Neural crest cell (in vitro differentiated cells): Measurements from ENCODE around the gene PFKFB3. TPM values are rescaled to one million over a fixed set of nuclear protein-coding genes. Genes with fewer than 3 reads are reported as not detected.

Experiments used
- DNase-seq: peaks from one replicate; pipeline ENCODE4 v3.0.0; 2021; ENCODE audit warnings: low read depth, mixed read lengths, low spot score
- H3K27ac Mint-ChIP-seq: one replicate; pipeline ENCODE4 v1.8.0; 2021; ENCODE audit warnings: mild to moderate bottlenecking, mixed read lengths; ENCODE audit not compliant: unreplicated experiment
- H3K27me3 Mint-ChIP-seq: 2 replicates; pipeline ENCODE4 v1.8.0; 2021; ENCODE audit warnings: low read depth, mild to moderate bottlenecking, mixed read lengths
- H3K36me3 Mint-ChIP-seq: 2 replicates; pipeline ENCODE4 v1.8.0; 2021; ENCODE audit warnings: low read depth, mild to moderate bottlenecking, mixed read lengths
- H3K4me1 Mint-ChIP-seq: 2 replicates; pipeline ENCODE4 v1.8.0; 2021; ENCODE audit warnings: mixed read lengths
- H3K4me3 Mint-ChIP-seq: one replicate; pipeline ENCODE4 v1.8.0; 2021; ENCODE audit warnings: mild to moderate bottlenecking, mixed read lengths
- H3K9me3 Mint-ChIP-seq: 2 replicates; pipeline ENCODE4 v1.8.0; 2021; ENCODE audit warnings: mixed read lengths
- CTCF ChIP-seq: fragments of 200-600 bp; sonication (generic); conservative IDR thresholded peaks from 2 replicates; pipeline ENCODE4 v1.5.0; 2021; ENCODE audit warnings: antibody characterized with exemption, mild to moderate bottlenecking
- total RNA-seq: library from RNA; stranded (reverse); gene quantifications from 2 replicates; pipeline ENCODE4 v1.2.1, GENCODE V29; 2021

Gene PFKFB3
- total RNA-seq, 1 donor from 2014 or later = 36.7 TPM

- Mint-ChIP-seq H3K27me3 (no peaks in the 10 kb centered on the region), H3K4me1 (peaks cover 5% of the 10 kb centered on the region), H3K4me3 (no peak overlapping the region), H3K36me3 (no peaks in the 10 kb centered on the region), H3K9me3 (peaks cover 4% of the 10 kb centered on the region), H3K27ac (no peak overlapping the region)
- no peak for DNase-seq
- TF ChIP-seq CTCF = no peak
Measured at GRCh38 chr10:6254201-6254600, 51.5 kb downstream of the PFKFB3 start.

GRCh38 chr10:6255548-6256061, 52.9 kb downstream of the PFKFB3 start:
- no peak overlapping the region for H3K27ac Mint-ChIP-seq
- no peak for DNase-seq

GRCh38 chr10:6256439-6256838, 53.7 kb downstream of the PFKFB3 start:
- Mint-ChIP-seq H3K27me3 (no peaks in the 10 kb centered on the region), H3K27ac (no peak overlapping the region), H3K4me1 (peaks cover 5% of the 10 kb centered on the region), H3K36me3 (no peaks in the 10 kb centered on the region), H3K4me3 (no peak overlapping the region), H3K9me3 (peaks cover 15% of the 10 kb centered on the region)
- no peak for DNase-seq
- TF ChIP-seq CTCF = no peak

More at GRCh38 chr10:6255548-6256061, 52.9 kb downstream of the PFKFB3 start:
- no peaks in the 10 kb centered on the region for H3K27me3 Mint-ChIP-seq
- no peaks in the 10 kb centered on the region for H3K36me3 Mint-ChIP-seq
- TF ChIP-seq CTCF = no peak
- H3K4me3 Mint-ChIP-seq = no peak overlapping the region
- peaks cover 5% of the 10 kb centered on the region for H3K4me1 Mint-ChIP-seq
- H3K9me3 Mint-ChIP-seq = peaks cover 14% of the 10 kb centered on the region

GRCh38 chr10:6259153-6259552, 56.4 kb downstream of the PFKFB3 start:
- H3K9me3 Mint-ChIP-seq = peaks cover 15% of the 10 kb centered on the region
- H3K4me1 Mint-ChIP-seq = peaks cover 5% of the 10 kb centered on the region
- H3K4me3 Mint-ChIP-seq = no peak overlapping the region
- H3K27ac Mint-ChIP-seq = no peak overlapping the region
- H3K27me3 Mint-ChIP-seq = no peaks in the 10 kb centered on the region
- no peak for TF ChIP-seq CTCF
- no peaks in the 10 kb centered on the region for H3K36me3 Mint-ChIP-seq
- DNase-seq = no peak

- Mint-ChIP-seq H3K4me3 (no peak overlapping the region), H3K27ac (no peak overlapping the region), H3K27me3 (no peaks in the 10 kb centered on the region), H3K9me3 (peaks cover 15% of the 10 kb centered on the region), H3K36me3 (no peaks in the 10 kb centered on the region), H3K4me1 (peaks cover 5% of the 10 kb centered on the region)
- no peak for TF ChIP-seq CTCF
- no peak for DNase-seq
Measured at GRCh38 chr10:6260843-6261242, 58.1 kb downstream of the PFKFB3 start.
